ENCODE measurements around the gene PCK2. TPM values are rescaled to one million over a fixed set of nuclear protein-coding genes. Genes with fewer than 3 reads are reported as not detected.

Gene PCK2
- total and polyA plus RNA-seq, 2 donors (not counting 3 experiments of a cell fraction or from before 2014, with no cell fraction given), result 23.5 to 24.5 TPM

DNA sequence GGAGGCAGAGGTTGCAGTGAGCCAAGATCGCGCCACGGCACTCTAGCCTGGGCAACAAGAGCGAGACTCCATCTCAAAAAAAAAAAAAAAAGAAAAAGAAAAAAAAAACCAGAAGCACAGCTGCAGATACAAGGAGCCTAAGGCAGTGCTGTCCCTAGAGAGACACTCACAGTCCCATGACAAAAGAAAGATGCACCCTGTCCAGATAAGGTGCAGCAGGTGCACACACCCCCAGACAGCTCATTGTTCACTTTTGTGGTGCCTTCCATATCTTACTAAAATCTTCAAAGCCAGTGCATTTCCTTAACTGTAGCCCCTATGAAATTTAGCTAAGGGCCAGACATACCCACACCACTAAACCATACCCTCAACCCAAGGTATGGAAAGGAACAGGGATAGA is 28.3 kb downstream of the PCK2 start:
- Histone ChIP-seq H3K27ac (ENCODE audit: insufficient read depth, low read depth, low read length) (no peak overlapping the region), H3K79me2 (ENCODE audit: control insufficient read depth, insufficient read depth, low read length) (no peaks in the 10 kb centered on the region), H3K9me3 (replicated peaks; ENCODE audit: control insufficient read depth, insufficient read depth, low read length) (no peaks in the 10 kb centered on the region), H3K4me1 (ENCODE audit: control insufficient read depth, extremely low read depth, insufficient read depth, low read length) (no peaks in the 10 kb centered on the region), H3K36me3 (ENCODE audit: control insufficient read depth in 2 of 2, extremely low read depth in 1 of 2, insufficient read depth in 2 of 2, low read length in 2 of 2) (peaks cover 11 to 35% of the 10 kb centered on the region in 2 experiments), H4K20me1 (replicated peaks; ENCODE audit: control insufficient read depth, extremely low read depth, insufficient read depth, low read length) (no peaks in the 10 kb centered on the region), H3K9ac (replicated peaks; ENCODE audit: extremely low read depth, insufficient read depth, low read length) (no peak overlapping the region), H2AFZ (ENCODE audit: low read depth, low read length) (no peak overlapping the region), H3K9me1 (replicated peaks; ENCODE audit: control insufficient read depth, extremely low read depth, insufficient read depth, low read length) (no peaks in the 10 kb centered on the region), H3K4me3 (replicated peaks in 1 of 3; ENCODE audit: insufficient read depth in 1 of 3, low read depth in 1 of 3, low read length in 3 of 3) (no peak overlapping the region), H3K27me3 (ENCODE audit: control insufficient read depth in 2 of 2, insufficient read depth in 2 of 2, low read length in 2 of 2) (no peaks in the 10 kb centered on the region), H3K4me2 (ENCODE audit: insufficient read depth, low read length) (no peak overlapping the region)
- FAIRE-seq (no peak), DNase-seq (ENCODE audit: low read depth, low spot score) (no peak)
- no TSS peak for BruUV-seq (replicated peaks)
- ChIA-PET CTCF (interaction anchor here (0.6 to 1.3 kb wide), 2 partner anchors 39 to 64 kb away, joined by 3 read pairs; partner anchors contain the start of gene IRF9), POLR2A (no interaction called here)
- intact Hi-C loops (cut with micrococcal nuclease) (no loop called here), dilution Hi-C loops (cut with MboI; ENCODE audit: extremely low pct_ligation_motif_present, low sequenced_read_pairs) (no loop called here)
- no peak for TF ChIP-seq MYC (IDR thresholded peaks at IDR 0.05; ENCODE audit: low read depth, low read length)
- TF ChIP-seq CTCF (IDR thresholded peaks at IDR 0.05; ENCODE audit: extremely low read depth in 1 of 2, insufficient read depth in 1 of 2, low read depth in 1 of 2, low read length in 2 of 2), result no peak
- TF ChIP-seq MAX (IDR thresholded peaks at IDR 0.05; ENCODE audit: insufficient read depth, insufficient read length), result no peak
- TF ChIP-seq POLR2AphosphoS5 (IDR thresholded peaks at IDR 0.05; ENCODE audit: insufficient read depth, low read depth, low read length), result no peak
- no peak for TF ChIP-seq POLR2A (IDR thresholded peaks at IDR 0.05; ENCODE audit: low read depth, low read length)
- TF ChIP-seq JUN (IDR thresholded peaks at IDR 0.05; ENCODE audit: borderline replicate concordance, insufficient read depth, insufficient read length, low read depth), result no peak
- no peak for TF ChIP-seq FOS (IDR thresholded peaks at IDR 0.05; ENCODE audit: borderline replicate concordance, insufficient read depth, low read length)
- no peak for TF ChIP-seq GATA2 (IDR thresholded peaks at IDR 0.05; ENCODE audit: insufficient read depth, insufficient read length, low read depth, low read length)
- no peak for TF ChIP-seq EZH2 (IDR thresholded peaks at IDR 0.05; ENCODE audit: borderline replicate concordance, low read depth, low read length, severe bottlenecking)
